IMR-90 (cell line): Measurements from ENCODE around the gene ANO2.

Experiments
- BHLHE40 ChIP-seq: fragments of 150-350 bp; IDR thresholded peaks from 2 replicates; pipeline ENCODE4 v1.6.1; 2016; ENCODE audit warnings: mild to moderate bottlenecking, low read depth, low read length
- CEBPB ChIP-seq: IDR thresholded peaks from 2 replicates; pipeline ENCODE4 v1.6.1; 2012; ENCODE audit warnings: low read depth, low read length, improper control_type of control experiment
- CHD1 ChIP-seq: IDR thresholded peaks from 2 replicates; pipeline ENCODE4 v1.6.1; 2012; ENCODE audit warnings: low read depth, low read length, improper control_type of control experiment
- MAZ ChIP-seq: IDR thresholded peaks from 2 replicates; pipeline ENCODE4 v1.6.1; 2012; ENCODE audit warnings: low read depth, mild to moderate bottlenecking, low read length, improper control_type of control experiment, moderate library complexity, borderline replicate concordance
- MXI1 ChIP-seq: IDR thresholded peaks from 2 replicates; pipeline ENCODE4 v1.6.1; 2012; ENCODE audit warnings: low read depth, mild to moderate bottlenecking, low read length, moderate library complexity, borderline replicate concordance
- POLR2A ChIP-seq: IDR thresholded peaks from 2 replicates; pipeline ENCODE4 v1.6.1; 2012; ENCODE audit warnings: mild to moderate bottlenecking, low read depth, low read length
- RFX5 ChIP-seq: IDR thresholded peaks from 2 replicates; pipeline ENCODE4 v1.8.0; 2012; ENCODE audit warnings: low read depth, mild to moderate bottlenecking, low read length, moderate library complexity
- SMC3 ChIP-seq: fragments of 150-350 bp; IDR thresholded peaks from 2 replicates; pipeline ENCODE4 v1.6.1; 2016; ENCODE audit warnings: low read depth, mild to moderate bottlenecking, antibody characterized with exemption, low read length, moderate library complexity
- TF ChIP-seq, protein P1 (sequence below): fragments of 150-350 bp; IDR thresholded peaks from 2 replicates; pipeline ENCODE4 v1.6.1; 2017; ENCODE audit warnings: mild to moderate bottlenecking, antibody characterized with exemption, low read length, low read depth
- TF ChIP-seq, protein P2 (sequence below): conservative IDR thresholded peaks from 2 replicates; pipeline ENCODE4 v1.5.1; 2012; ENCODE audit warnings: mild to moderate bottlenecking, low read depth, low read length, improper control_type of control experiment

DNA sequence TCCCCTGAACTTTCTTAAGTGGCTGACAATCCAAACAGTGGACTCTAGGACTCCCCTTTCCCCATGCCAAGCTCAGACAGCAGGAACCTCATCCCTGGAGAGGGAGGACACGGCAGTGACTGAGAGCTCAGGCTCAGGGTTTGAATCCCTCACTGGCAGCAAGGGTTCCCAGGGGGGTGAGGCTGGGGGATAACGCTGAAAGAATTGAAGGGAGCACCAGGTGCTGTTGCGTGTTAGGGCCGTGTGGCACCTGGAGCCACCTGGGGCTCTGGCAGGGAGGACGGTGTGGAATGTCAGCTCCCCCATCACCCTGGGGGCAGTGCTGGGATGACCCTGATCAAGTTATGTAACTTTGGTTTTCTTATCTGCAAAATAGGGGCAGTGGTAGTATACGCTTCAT lies 40.1 kb downstream of the ANO2 start:
- TF ChIP-seq, protein P1, sequence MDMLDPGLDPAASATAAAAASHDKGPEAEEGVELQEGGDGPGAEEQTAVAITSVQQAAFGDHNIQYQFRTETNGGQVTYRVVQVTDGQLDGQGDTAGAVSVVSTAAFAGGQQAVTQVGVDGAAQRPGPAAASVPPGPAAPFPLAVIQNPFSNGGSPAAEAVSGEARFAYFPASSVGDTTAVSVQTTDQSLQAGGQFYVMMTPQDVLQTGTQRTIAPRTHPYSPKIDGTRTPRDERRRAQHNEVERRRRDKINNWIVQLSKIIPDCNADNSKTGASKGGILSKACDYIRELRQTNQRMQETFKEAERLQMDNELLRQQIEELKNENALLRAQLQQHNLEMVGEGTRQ: no peak
- TF ChIP-seq MXI1: no peak
- TF ChIP-seq, protein P2, sequence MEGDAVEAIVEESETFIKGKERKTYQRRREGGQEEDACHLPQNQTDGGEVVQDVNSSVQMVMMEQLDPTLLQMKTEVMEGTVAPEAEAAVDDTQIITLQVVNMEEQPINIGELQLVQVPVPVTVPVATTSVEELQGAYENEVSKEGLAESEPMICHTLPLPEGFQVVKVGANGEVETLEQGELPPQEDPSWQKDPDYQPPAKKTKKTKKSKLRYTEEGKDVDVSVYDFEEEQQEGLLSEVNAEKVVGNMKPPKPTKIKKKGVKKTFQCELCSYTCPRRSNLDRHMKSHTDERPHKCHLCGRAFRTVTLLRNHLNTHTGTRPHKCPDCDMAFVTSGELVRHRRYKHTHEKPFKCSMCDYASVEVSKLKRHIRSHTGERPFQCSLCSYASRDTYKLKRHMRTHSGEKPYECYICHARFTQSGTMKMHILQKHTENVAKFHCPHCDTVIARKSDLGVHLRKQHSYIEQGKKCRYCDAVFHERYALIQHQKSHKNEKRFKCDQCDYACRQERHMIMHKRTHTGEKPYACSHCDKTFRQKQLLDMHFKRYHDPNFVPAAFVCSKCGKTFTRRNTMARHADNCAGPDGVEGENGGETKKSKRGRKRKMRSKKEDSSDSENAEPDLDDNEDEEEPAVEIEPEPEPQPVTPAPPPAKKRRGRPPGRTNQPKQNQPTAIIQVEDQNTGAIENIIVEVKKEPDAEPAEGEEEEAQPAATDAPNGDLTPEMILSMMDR: no peak
- no peak for TF ChIP-seq POLR2A
- TF ChIP-seq SMC3: no peak
- TF ChIP-seq MAZ: no peak
- TF ChIP-seq RFX5: no peak
- no peak for TF ChIP-seq CHD1
- no peak for TF ChIP-seq BHLHE40
- no peak for TF ChIP-seq CEBPB
